GM19035 (cell line): ENCODE data around the gene SPN.
"Not testable (repeated sequence)": the region's sequence is repeated elsewhere in the genome, so short reads cannot be mapped to it uniquely, and the experiment has no call there.

Experiments
- ATAC-seq: cut with Tn5 transposase; IDR thresholded peaks from one replicate; pipeline ENCODE4 v1.9.1; 2021; ENCODE audit not compliant: unreplicated experiment

Gene SPN

GRCh38 chr16:29699324-29700219 is 36.5 kb downstream of the SPN start:
- no peak for ATAC-seq

GRCh38 chr16:29700253-29700987 is 37.4 kb downstream of the SPN start:
- no peak for ATAC-seq

GRCh38 chr16:29701214-29701555 is 38.1 kb downstream of the SPN start:
- ATAC-seq, result no peak

GRCh38 chr16:29702269-29702668 is 39.2 kb downstream of the SPN start:
- ATAC-seq, result peak; percentile 39

- no peak for ATAC-seq
Observed at GRCh38 chr16:29705030-29705429, 42.0 kb downstream of the SPN start.

- ATAC-seq, result not testable (repeated sequence)
Observed at GRCh38 chr16:29707160-29707559, 44.1 kb downstream of the SPN start.

- no peak for ATAC-seq
Observed at GRCh38 chr16:29708917-29709600, 46.0 kb downstream of the SPN start.

GRCh38 chr16:29709657-29710056 is 46.6 kb downstream of the SPN start:
- not testable (repeated sequence) for ATAC-seq

GRCh38 chr16:29710227-29711219 is 47.5 kb downstream of the SPN start:
- ATAC-seq, result no peak

- no peak for ATAC-seq
Observed at GRCh38 chr16:29712809-29713208, 49.8 kb downstream of the SPN start.

GRCh38 chr16:29714396-29714795 is 51.3 kb downstream of the SPN start:
- no peak for ATAC-seq

GRCh38 chr16:29714972-29715371 is 51.9 kb downstream of the SPN start:
- ATAC-seq, result no peak

GRCh38 chr16:29717113-29717512 is 54.1 kb downstream of the SPN start:
- ATAC-seq, result no peak

GRCh38 chr16:29719063-29719462 is 56.0 kb downstream of the SPN start:
- no peak for ATAC-seq
